ENCODE measurements around the gene PLA2G4E. TPM values are rescaled to one million over a fixed set of nuclear protein-coding genes. Genes with fewer than 3 reads are reported as not detected.

PLA2G4E gene
- total RNA-seq, 1 experiment from 2014 or later = not detected

GRCh38 chr15:42021593-42021992, 751 bp upstream of the PLA2G4E start:
- Histone ChIP-seq H3K27me3 (ENCODE audit: insufficient read depth, low read length) (no peaks in the 10 kb centered on the region), H4K20me1 (ENCODE audit: insufficient read depth) (no peaks in the 10 kb centered on the region), H3K79me2 (ENCODE audit: insufficient read depth, low read length) (no peaks in the 10 kb centered on the region), H3K4me3 (replicated peaks in 1 of 2; ENCODE audit: low read depth in 1 of 2, low read length in 2 of 2) (no peak overlapping the region), H3K27ac (ENCODE audit: low read depth, low read length) (no peak overlapping the region), H2AFZ (ENCODE audit: low read depth, low read length, poor library complexity, severe bottlenecking) (no peak overlapping the region), H3K4me2 (ENCODE audit: low read length) (no peak overlapping the region), H3K36me3 (ENCODE audit: control insufficient read depth in 1 of 2, insufficient read depth in 2 of 2, low read length in 2 of 2) (no peaks in the 10 kb centered on the region), H3K9me2 (ENCODE audit: insufficient read depth) (no peaks in the 10 kb centered on the region), H3K9ac (ENCODE audit: low read length) (no peak overlapping the region), H3K9me3 (ENCODE audit: control insufficient read depth in 1 of 2, insufficient read depth in 1 of 2, low read depth in 1 of 2, low read length in 2 of 2) (peaks cover 0 to 4% of the 10 kb centered on the region in 2 experiments; a peak in 2 of 4 replicates), H3K4me1 (ENCODE audit: control insufficient read depth in 1 of 2, insufficient read depth in 2 of 2, low read length in 2 of 2) (no peaks in the 10 kb centered on the region; a peak in 1 of 4 replicates)
- BruUV-seq (replicated peaks) = no TSS peak
- TF ChIP-seq MAX (IDR thresholded peaks at IDR 0.05) = no peak
- no peak for TF ChIP-seq SIN3A (IDR thresholded peaks at IDR 0.05; ENCODE audit: low read depth)
- no peak for TF ChIP-seq SRF (IDR thresholded peaks at IDR 0.05; ENCODE audit: low read depth)
- no peak for TF ChIP-seq ZNF274 (IDR thresholded peaks at IDR 0.05; ENCODE audit: low read depth, low read length)
- no peak for TF ChIP-seq CBX3 (IDR thresholded peaks at IDR 0.05; ENCODE audit: low read depth)
- ChIA-PET RAD21 (ENCODE audit: low non-redundant PET in 1 of 2, low total read pairs in 2 of 2, uncharacterized antibody in 2 of 2, unreplicated experiment in 2 of 2) (no interaction called here), CTCF (no interaction called here), POLR2A (no interaction called here)
- intact Hi-C loops (cut with micrococcal nuclease) = no loop called here
- ATAC-seq = no peak
- DNase-seq (ENCODE audit: low read depth, low spot score) = no peak

DNA sequence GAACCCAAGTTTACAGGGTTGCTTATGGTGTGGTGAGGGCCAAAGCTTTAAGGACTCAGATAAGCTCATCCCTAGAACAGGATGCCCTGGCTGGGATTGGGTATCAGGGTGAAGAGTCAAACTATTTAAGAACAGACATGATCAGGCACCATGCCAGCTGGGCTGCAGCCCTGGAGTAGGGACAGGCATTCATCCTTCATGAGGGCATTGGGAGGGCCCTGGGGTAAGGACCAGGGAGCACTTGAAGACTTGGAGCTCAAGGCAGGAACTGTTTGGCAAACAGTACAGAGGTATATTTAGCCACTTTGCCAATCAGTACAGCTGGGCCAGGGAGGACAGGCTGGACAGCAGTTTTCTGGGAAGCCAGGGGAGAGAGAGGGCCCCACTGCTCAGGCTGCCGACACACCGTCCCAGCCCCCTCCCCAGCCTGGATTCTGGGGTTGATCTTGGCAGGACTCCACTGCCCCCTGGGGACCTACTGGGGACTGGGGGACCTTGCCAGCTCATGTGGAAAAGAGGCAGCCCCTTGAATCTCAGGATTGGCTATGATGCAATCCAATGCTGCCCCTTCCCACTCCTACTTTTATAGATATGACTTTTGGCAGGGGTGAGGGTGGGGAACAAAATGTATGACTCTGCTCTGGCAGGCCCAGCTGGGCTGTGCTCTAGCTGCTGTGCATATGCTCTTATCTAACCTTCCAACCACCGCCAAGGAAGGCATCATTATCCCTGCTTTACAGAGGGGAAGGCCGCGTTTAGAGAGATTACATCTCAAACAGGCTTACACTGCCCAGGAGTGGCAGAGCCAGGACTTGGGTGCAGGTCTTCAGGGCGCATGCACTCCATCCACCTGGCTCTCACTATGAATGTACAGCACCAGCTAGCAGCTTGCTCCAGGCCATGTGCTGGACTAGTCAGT, 2.3 kb downstream of the PLA2G4E start:
- ChIA-PET CTCF (no interaction called here), RAD21 (ENCODE audit: low non-redundant PET in 1 of 2, low total read pairs in 2 of 2, uncharacterized antibody in 2 of 2, unreplicated experiment in 2 of 2) (no interaction called here), POLR2A (no interaction called here)
- H3K9me2 ChIP-seq (ENCODE audit: insufficient read depth) = no peaks in the 10 kb centered on the region
- no peaks in the 10 kb centered on the region for H3K4me1 ChIP-seq (ENCODE audit: control insufficient read depth in 1 of 2, insufficient read depth in 2 of 2, low read length in 2 of 2)
- H4K20me1 ChIP-seq (ENCODE audit: insufficient read depth) = no peaks in the 10 kb centered on the region
- H3K27ac ChIP-seq (ENCODE audit: low read depth, low read length) = no peak overlapping the region
- DNase-seq (ENCODE audit: low read depth, low spot score) (no peak), ATAC-seq (no peak)
- H3K9ac ChIP-seq (ENCODE audit: low read length) = no peak overlapping the region
- intact Hi-C loops (cut with micrococcal nuclease) = no loop called here
- no peaks in the 10 kb centered on the region for H3K36me3 ChIP-seq (ENCODE audit: control insufficient read depth in 1 of 2, insufficient read depth in 2 of 2, low read length in 2 of 2)
- H3K9me3 ChIP-seq (ENCODE audit: control insufficient read depth in 1 of 2, insufficient read depth in 1 of 2, low read depth in 1 of 2, low read length in 2 of 2) = peaks cover 0 to 4% of the 10 kb centered on the region in 2 experiments; a peak in 2 of 4 replicates
- BruUV-seq (replicated peaks) = no TSS peak
- no peak overlapping the region for H3K4me2 ChIP-seq (ENCODE audit: low read length)
- no peaks in the 10 kb centered on the region for H3K27me3 ChIP-seq (ENCODE audit: insufficient read depth, low read length)
- H3K4me3 ChIP-seq (replicated peaks in 1 of 2; ENCODE audit: low read depth in 1 of 2, low read length in 2 of 2) = no peak overlapping the region
- H3K79me2 ChIP-seq (ENCODE audit: insufficient read depth, low read length) = no peaks in the 10 kb centered on the region
- no peak for TF ChIP-seq CBX3 (IDR thresholded peaks at IDR 0.05; ENCODE audit: low read depth)
- no peak for TF ChIP-seq RAD21 (IDR thresholded peaks at IDR 0.05; ENCODE audit: low read depth)
- no peak for TF ChIP-seq ATF3 (IDR thresholded peaks at IDR 0.05)
- no peak for TF ChIP-seq TCF7L2 (IDR thresholded peaks at IDR 0.05; ENCODE audit: borderline replicate concordance, extremely low read depth, insufficient read depth, insufficient read length)
- no peak for TF ChIP-seq POLR2AphosphoS5 (IDR thresholded peaks at IDR 0.05; ENCODE audit: low read depth, low read length)
- no peak overlapping the region for H2AFZ ChIP-seq (ENCODE audit: low read depth, low read length, poor library complexity, severe bottlenecking)

All from HCT116 (cell line).